HG03460 (cell line): ENCODE data around the gene EEF1A1.
"Not testable (repeated sequence)": the region's sequence is repeated elsewhere in the genome, so short reads cannot be mapped to it uniquely, and the experiment has no call there.

Source experiments
- ATAC-seq: cut with Tn5 transposase; IDR thresholded peaks from one replicate; pipeline ENCODE4 v1.9.1; 2021; ENCODE audit not compliant: unreplicated experiment

EEF1A1 gene

GRCh38 chr6:73506246-73506645 is 14.6 kb downstream of the EEF1A1 start:
- ATAC-seq = no peak

GRCh38 chr6:73505705-73506104 is 15.1 kb downstream of the EEF1A1 start:
- not testable (repeated sequence) for ATAC-seq

GRCh38 chr6:73505142-73505541 is 15.7 kb downstream of the EEF1A1 start:
- no peak for ATAC-seq

- no peak for ATAC-seq
Measured at GRCh38 chr6:73504160-73504559, 16.7 kb downstream of the EEF1A1 start.

GRCh38 chr6:73503027-73503772 is 17.6 kb downstream of the EEF1A1 start:
- ATAC-seq = no peak

- no peak for ATAC-seq
Measured at GRCh38 chr6:73497915-73498314, 22.9 kb downstream of the EEF1A1 start.

- ATAC-seq = no peak
Measured at GRCh38 chr6:73491377-73491776, 29.5 kb downstream of the EEF1A1 start.

GRCh38 chr6:73487473-73487872 is 33.4 kb downstream of the EEF1A1 start:
- no peak for ATAC-seq

- ATAC-seq = no peak
Measured at GRCh38 chr6:73484438-73484837, 36.4 kb downstream of the EEF1A1 start.

GRCh38 chr6:73481969-73482368 is 38.9 kb downstream of the EEF1A1 start:
- ATAC-seq = no peak

- ATAC-seq = no peak
Measured at GRCh38 chr6:73477407-73477806, 43.4 kb downstream of the EEF1A1 start.

- no peak for ATAC-seq
Measured at GRCh38 chr6:73476723-73477122, 44.1 kb downstream of the EEF1A1 start.

- peak; percentile 96 for ATAC-seq
Measured at GRCh38 chr6:73471686-73472290, 49.0 kb downstream of the EEF1A1 start.
